NCI-H1417 (cell line): Measurements from ENCODE around the gene PRRX2.
A peak's percentile ranks its signal among the peaks of the same experiment; 100 is the strongest.

Experiments
- DNase-seq, 3 experiments: peaks; one replicate each; lab custom pipeline; 2025; lab: John Stamatoyannopoulos, UW

PRRX2 gene

DNA sequence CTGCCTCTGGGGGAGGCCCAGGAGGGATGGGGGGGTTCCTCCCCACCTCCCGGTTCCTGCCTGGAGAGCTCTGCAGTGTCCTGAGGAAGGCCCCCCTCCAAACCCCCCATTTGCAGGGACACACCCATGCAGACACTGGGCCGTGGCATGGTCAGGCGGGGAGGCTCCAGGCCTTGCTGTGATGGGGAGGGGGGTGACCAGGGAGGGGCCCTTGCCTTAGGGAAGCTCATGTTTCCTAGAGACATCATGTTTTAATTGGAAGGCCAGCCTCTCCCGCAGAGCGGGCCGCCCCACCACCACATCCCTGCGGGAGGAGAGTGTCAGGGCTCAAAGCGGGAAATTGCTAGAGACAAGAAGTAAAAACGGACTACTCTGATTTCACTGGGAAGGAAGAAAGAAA, 12.0 kb downstream of the PRRX2 start:
- DNase-seq = peak in 2 of 3 experiments; percentile 27 to 70

- DNase-seq = no peak
These were observed 13.4 kb downstream of the PRRX2 start for GRCh38 chr9:129678844-129679243.

DNA sequence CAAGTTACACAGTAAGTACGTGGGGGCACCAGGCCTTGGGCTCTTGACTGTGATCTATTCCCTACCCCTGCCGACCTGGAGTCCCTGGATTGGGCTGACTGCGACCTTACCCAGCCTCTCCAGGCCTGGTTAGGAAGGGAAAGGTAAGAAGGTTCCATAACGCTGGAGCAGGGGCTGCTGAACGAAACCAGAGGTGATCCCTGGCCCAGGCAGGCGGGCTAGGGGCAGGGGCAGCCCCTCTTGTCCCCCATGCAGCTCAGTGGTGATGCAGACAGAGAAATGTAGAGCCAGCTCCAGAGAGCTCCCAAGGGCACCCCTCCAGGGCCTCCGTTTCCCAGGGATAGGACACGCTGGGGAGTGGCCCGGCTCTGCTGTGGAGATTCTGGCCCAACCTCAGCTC, 14.1 kb downstream of the PRRX2 start:
- DNase-seq = no peak

DNA sequence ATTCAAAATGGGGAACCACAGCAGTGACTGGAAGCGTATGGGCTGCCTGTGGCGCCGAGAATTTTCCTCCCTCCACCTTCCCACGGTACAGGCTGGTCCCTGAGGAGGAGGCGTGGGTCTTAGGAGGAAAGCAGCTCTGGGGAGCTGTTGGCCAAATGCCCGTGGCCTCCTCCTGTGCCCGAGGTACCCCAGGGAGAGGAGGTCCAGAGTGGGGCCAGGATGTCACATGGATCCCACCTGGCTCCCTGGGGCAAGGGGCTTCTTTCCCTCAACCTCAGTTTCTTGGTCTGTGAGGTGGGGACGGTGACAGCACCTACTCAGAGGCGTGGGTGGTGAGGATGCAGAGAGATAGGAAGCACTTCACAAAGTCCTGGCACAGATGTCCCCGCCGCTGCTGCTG, 16.5 kb downstream of the PRRX2 start:
- DNase-seq = no peak

GRCh38 chr9:129682381-129682780, 16.9 kb downstream of the PRRX2 start:
- no peak for DNase-seq

GRCh38 chr9:129685220-129685932, 19.9 kb downstream of the PRRX2 start:
- no peak for DNase-seq

GRCh38 chr9:129685933-129686259, 20.4 kb downstream of the PRRX2 start:
- no peak for DNase-seq

DNA sequence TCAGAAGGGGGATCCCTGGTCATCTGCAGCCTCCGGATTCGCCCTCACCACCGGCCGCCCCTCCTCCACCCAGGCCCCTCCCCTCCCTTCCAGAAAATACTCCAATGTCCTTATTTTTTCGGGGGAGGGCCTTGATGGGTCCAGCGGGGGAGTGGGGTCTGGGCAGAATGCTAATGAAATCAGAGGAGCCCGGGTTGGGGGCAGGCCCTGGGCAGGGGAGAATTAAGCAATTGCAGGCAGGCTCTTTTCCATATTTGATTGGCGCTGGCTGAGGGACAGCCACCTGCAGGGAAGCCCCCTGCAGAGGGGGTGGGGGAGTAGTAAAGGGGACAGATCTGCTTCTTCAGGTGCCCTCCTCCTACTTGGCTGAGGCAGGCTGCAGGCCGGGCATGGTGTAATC, 21.3 kb downstream of the PRRX2 start:
- DNase-seq = no peak

DNA sequence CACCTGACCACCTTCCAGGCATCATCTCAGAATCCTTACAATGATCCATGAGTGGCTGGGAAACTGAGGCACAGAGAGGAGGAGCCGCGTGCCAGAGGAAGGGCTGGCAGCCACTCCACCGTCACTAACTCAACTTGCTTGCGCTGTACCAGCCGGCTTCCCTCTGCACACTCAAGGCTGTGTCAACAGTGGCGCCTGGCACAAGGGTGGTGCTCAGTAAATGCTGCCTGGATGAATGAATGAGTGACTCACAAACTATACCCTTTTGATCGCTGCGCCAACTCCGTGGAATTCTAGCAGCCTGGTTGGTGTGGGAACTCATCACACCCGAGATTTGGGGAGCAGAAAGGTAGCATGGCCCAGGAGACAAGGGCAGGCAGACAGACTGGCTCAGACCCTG, 21.9 kb downstream of the PRRX2 start:
- no peak for DNase-seq

DNA sequence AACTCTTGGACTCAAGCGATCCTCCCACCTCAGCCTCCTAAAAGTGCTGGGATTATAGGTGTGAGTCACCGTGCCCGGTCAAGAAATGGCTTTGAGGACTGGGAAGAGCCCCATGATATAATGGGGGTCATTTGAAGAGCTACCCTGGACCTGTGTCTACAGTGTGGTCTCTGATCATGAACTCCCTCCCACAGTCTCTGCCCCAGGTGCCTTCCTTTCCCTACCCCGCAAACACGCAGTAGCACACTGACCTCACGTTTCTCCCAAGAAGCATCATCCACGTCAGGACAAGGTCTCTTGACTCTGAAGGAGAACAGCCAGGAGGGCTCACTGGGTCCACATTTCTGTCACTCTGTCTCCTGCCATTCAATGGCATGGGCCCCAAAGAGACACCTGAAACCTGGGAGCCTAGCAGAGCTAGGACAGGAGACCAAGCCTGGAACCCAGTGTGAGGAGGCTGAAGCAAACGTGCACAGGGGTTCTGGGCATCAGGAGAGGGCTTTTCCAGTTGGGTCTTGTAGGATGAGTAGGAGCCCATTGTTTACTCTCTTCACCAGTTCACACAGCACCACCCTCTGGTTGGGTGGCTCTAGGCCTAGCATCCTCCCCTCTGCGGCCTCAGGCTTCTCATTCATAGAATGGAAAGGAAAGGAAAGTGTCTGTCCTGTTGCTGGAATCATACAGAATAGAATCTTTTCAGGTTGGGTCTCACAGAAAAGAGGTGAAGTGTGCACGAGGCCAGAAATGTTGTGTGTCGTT, 23.0 kb downstream of the PRRX2 start:
- no peak for DNase-seq

DNA sequence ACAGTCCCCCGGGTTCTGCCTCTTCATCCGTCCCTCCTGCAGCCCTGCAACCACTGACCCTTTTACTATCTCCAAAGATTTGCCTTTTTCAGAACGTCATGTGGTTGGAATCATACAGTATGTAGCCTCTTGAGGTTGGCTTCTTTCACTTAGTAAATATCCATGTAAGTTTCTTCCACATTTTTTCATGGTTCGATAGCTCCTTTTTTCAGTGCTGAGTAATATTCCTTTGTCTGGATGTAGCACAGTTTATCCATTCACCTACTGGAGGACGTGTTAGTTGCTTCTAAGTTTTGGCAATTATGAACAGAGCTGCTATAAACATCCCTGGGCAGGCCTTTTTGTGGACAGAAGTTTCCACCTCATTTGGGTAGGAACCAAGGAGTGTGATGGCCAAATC, 27.1 kb downstream of the PRRX2 start:
- no peak for DNase-seq

- no peak for DNase-seq
These were observed 28.3 kb downstream of the PRRX2 start for GRCh38 chr9:129693741-129694140.

- DNase-seq = no peak
These were observed 28.8 kb downstream of the PRRX2 start for GRCh38 chr9:129694243-129694646.

- DNase-seq = no peak
These were observed 30.4 kb downstream of the PRRX2 start for GRCh38 chr9:129695870-129696269.

GRCh38 chr9:129696944-129697655, 31.7 kb downstream of the PRRX2 start:
- peak in 2 of 3 experiments; percentile 70 to 72 for DNase-seq

DNA sequence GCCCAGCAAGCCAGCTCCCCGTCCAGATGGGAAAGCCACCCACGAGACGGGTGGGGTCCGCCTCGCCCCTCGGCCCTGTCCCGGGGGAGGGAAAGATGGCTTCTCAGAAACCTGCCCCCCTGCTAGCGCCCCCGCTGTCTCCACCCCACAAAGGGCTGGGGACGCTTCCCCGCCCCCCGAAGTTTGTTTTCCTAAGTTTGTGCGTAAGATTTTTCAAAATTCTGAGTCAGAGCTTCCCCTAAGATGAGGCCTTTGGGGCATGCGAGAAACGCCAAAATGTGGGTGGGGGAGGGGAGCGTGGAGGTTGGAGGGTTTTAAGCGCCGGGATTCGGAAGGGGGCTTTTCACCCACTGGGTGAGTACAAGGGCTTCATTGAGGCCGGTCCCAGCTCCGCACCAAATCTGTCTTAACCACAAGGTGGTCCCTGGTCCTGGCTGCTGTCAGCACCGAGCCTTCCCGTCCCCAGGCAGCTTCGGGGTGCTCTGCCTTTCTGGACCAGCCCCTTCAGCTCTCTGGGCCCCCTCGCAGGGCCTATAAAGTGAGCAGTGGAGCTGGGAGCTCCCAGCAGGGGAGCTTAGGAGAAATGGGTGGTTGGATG, 32.3 kb downstream of the PRRX2 start:
- DNase-seq = peak in 2 of 3 experiments; percentile 40 to 53

DNA sequence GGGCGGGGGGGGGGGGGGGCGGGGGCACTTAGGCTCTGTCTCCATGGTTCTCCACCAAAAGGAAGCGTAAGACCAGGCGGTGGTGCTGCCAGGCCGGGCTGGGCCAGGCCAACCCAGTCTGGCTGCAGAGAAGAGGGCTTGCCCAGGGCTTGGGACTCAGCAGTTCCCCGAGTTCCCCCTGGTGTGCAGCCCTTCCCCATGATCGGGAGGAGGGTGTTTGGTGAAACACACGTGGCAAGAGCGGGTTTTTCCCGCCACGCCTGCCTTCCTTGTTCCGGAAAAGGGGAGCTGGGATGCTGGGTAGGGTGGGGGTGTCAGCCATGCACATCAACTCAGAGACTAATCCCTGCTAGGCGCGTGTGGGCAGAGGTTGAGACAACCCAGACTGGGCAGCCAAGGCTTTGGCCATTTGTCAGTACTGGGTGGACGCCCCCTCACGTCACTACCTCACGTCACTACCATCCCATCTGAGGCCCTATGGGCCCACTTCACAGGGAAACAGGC, 32.9 kb downstream of the PRRX2 start:
- DNase-seq = no peak

GRCh38 chr9:129701054-129701453, 35.6 kb downstream of the PRRX2 start:
- DNase-seq = no peak

GRCh38 chr9:129701549-129701948, 36.1 kb downstream of the PRRX2 start:
- DNase-seq = no peak

- DNase-seq = peak in 1 of 3 experiments; percentile 31
These were observed 37.4 kb downstream of the PRRX2 start for GRCh38 chr9:129702589-129703520.

- no peak for DNase-seq
These were observed 38.4 kb downstream of the PRRX2 start for GRCh38 chr9:129703667-129704355.
